Testis (tissue), 2 donors: Measurements from ENCODE around the gene IFNA10.

Experiments
- POLR2A ChIP-seq: fragments of 450-650 bp; IDR thresholded peaks from one replicate; pipeline ENCODE4 v1.6.1; 2017; ENCODE audit warnings: antibody characterized with exemption, mild to moderate bottlenecking, moderate library complexity
- TF ChIP-seq, protein P1 (sequence below), 3 experiments: fragments of 450-650 bp in 2 of 3; fragments of 200-600 bp in 1 of 3; sonication (generic) in 1 of 3; IDR thresholded peaks; one replicate each; pipeline ENCODE4 v1.5.1; 2016 to 2019; ENCODE audit warnings: antibody characterized with exemption in 3 of 3, mild to moderate bottlenecking in 2 of 3, moderate library complexity in 1 of 3

DNA sequence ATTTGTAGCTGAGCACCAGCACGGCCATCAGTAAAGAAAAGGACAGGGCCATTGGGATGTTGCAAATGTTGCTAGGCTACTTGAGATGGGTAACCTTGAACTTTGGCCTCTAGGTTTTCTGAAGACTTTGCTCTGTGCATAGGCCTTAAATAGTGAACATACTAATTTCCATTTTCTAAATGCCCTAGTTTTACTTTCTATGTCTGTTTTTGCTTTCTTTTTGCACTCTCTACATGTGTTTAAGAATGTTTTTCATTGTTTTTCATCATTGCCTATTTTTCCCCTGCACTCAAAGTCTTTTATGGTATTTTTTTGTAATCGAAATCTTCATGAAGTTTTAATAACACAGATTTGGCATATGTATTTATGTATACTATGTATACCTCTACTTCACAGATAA lies 21.2 kb upstream of the IFNA10 start, which contains the start of gene IFNA17:
- TF ChIP-seq POLR2A = no peak
- TF ChIP-seq, protein P1, sequence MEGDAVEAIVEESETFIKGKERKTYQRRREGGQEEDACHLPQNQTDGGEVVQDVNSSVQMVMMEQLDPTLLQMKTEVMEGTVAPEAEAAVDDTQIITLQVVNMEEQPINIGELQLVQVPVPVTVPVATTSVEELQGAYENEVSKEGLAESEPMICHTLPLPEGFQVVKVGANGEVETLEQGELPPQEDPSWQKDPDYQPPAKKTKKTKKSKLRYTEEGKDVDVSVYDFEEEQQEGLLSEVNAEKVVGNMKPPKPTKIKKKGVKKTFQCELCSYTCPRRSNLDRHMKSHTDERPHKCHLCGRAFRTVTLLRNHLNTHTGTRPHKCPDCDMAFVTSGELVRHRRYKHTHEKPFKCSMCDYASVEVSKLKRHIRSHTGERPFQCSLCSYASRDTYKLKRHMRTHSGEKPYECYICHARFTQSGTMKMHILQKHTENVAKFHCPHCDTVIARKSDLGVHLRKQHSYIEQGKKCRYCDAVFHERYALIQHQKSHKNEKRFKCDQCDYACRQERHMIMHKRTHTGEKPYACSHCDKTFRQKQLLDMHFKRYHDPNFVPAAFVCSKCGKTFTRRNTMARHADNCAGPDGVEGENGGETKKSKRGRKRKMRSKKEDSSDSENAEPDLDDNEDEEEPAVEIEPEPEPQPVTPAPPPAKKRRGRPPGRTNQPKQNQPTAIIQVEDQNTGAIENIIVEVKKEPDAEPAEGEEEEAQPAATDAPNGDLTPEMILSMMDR (IDR thresholded peaks at IDR 0.05) = no peak
